Stomach (tissue), 9 donors: ENCODE results near the gene RERE. TPM values are rescaled to one million over a fixed set of nuclear protein-coding genes. Genes with fewer than 3 reads are reported as not detected.

Experiments used
- DNase-seq, 2 donors: peaks; one replicate each; pipeline versions ENCODE4 v3.0.0 to v3.0.0-alpha.2; 2013 to 2019
- H3K27ac ChIP-seq, 5 donors: fragments of 200-600 bp in 4 of 5; sonication (generic) in 4 of 5; one replicate each; pipeline ENCODE4 v1.5.1; 2013 to 2019; ENCODE audit warnings: mild to moderate bottlenecking in 1 of 5, moderate library complexity in 1 of 5
- H3K27me3 ChIP-seq, 3 donors: fragments of 200-600 bp; sonication (generic); one replicate each; pipeline ENCODE4 v1.5.1; 2017 to 2019; ENCODE audit warnings: mixed run types in 1 of 3
- H3K36me3 ChIP-seq, 4 donors: fragments of 200-600 bp; sonication (generic); 1 replicate in 3 of 4; 2 replicates in 1 of 4; pipeline ENCODE4 v1.5.1; 2016 to 2019
- H3K4me1 ChIP-seq, 4 donors: fragments of 200-600 bp; sonication (generic); one replicate each; pipeline ENCODE4 v1.5.1; 2016 to 2019
- H3K4me3 ChIP-seq, 4 donors: fragments of 200-600 bp; sonication (generic) in 3 of 4; one replicate each; pipeline ENCODE4 v1.5.1; 2016 to 2019; ENCODE audit warnings: mild to moderate bottlenecking in 1 of 4
- H3K9me3 ChIP-seq, 4 donors: fragments of 200-600 bp; sonication (generic); one replicate each; pipeline ENCODE4 v1.5.1; 2016 to 2019
- EP300 ChIP-seq: sonication (generic); formaldehyde crosslinking; IDR thresholded peaks from one replicate; pipeline ENCODE4 v1.6.1; 2017; ENCODE audit warnings: antibody characterized with exemption
- POLR2A ChIP-seq, 4 donors: fragments of 450-650 bp; IDR thresholded peaks; one replicate each; pipeline ENCODE4 v1.6.1; 2016; ENCODE audit warnings: antibody characterized with exemption in 4 of 4, control low read depth in 2 of 4, mild to moderate bottlenecking in 1 of 4, moderate library complexity in 1 of 4
- POLR2AphosphoS5 ChIP-seq, 3 donors: sonication (generic); formaldehyde crosslinking; IDR thresholded peaks; one replicate each; pipeline ENCODE4 v1.6.1; 2016; ENCODE audit warnings: antibody characterized with exemption in 3 of 3
- whole genome bisulfite sequencing, 5 donors: extraction: QIAGEN DNeasy Blood & Tissue Kit in 3 of 5; methylation state at CpG; one replicate each; pipeline versions ENCODE4 v1.1.5 to v1.1.7; 2013 to 2018; 5-methylcytosine and 5-hydroxymethylcytosine counted together
- intact Hi-C: fragments of 100-400 bp; cut with DNase I; formaldehyde crosslinking; loops from one replicate; pipeline ENCODE4 v1.15.1; 2023; ENCODE audit warnings: low total_unique reads
- polyA plus RNA-seq, 3 donors: library from polyadenylated mRNA; stranded (reverse); fragments of 200-250 nt; gene quantifications; one replicate each; pipeline ENCODE4 v1.2.3, GENCODE V29; 2013
- total RNA-seq, 5 donors: library from RNA; depleted of rRNA; stranded (reverse); fragments of >200 nt; gene quantifications; one replicate each; pipeline versions ENCODE4 v1.1.0 to v1.2.3, GENCODE V29; 2014 to 2016
- TF ChIP-seq, protein P1 (sequence below), 7 experiments: fragments of 450-650 bp in 4 of 7; fragments of 200-600 bp in 3 of 7; sonication (generic) in 3 of 7; IDR thresholded peaks; one replicate each; pipeline ENCODE4 v1.5.1; 2016 to 2019; ENCODE audit warnings: antibody characterized with exemption in 7 of 7, control low read depth in 2 of 7, mild to moderate bottlenecking in 1 of 7
- donor health status: healthy with polysubstance abuse.
- donor health status: Bipolar disorder and iron deficiency.
- donor health status: healthy.

Gene RERE
- total and polyA plus RNA-seq, 8 donors = 15.6 to 198 (median 79.3) TPM

DNA sequence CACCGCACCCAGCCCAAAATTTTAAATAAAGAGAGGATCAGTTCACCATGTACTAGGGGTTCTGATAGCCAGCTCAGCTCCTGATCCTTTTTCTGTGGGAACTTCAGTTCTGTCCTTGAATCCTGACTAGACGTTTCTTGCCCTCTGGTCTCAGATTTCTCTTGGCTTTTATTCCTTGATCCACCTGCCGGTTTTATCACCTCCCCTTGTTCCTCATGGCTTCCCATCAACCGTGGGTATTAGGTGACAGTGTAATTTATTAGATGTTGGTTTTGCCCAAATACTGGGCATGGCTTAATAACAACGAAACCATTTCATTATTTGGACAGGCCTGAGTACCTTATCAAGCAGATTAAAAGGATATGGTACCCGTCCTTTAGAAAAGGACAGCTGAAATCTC is 477.0 kb downstream of the RERE start:
- 52 to 69% (median 67%) methylated on average over 6 of the region's 6 CpGs for WGBS, 5 donors
- DNase-seq = no peak
- TF ChIP-seq EP300 (no peak), POLR2AphosphoS5 (IDR thresholded peaks at IDR 0.05) (no peak), POLR2A (IDR thresholded peaks at IDR 0.05) (no peak)
- TF ChIP-seq, protein P1, sequence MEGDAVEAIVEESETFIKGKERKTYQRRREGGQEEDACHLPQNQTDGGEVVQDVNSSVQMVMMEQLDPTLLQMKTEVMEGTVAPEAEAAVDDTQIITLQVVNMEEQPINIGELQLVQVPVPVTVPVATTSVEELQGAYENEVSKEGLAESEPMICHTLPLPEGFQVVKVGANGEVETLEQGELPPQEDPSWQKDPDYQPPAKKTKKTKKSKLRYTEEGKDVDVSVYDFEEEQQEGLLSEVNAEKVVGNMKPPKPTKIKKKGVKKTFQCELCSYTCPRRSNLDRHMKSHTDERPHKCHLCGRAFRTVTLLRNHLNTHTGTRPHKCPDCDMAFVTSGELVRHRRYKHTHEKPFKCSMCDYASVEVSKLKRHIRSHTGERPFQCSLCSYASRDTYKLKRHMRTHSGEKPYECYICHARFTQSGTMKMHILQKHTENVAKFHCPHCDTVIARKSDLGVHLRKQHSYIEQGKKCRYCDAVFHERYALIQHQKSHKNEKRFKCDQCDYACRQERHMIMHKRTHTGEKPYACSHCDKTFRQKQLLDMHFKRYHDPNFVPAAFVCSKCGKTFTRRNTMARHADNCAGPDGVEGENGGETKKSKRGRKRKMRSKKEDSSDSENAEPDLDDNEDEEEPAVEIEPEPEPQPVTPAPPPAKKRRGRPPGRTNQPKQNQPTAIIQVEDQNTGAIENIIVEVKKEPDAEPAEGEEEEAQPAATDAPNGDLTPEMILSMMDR (IDR thresholded peaks at IDR 0.05) = no peak
- no peak overlapping the region for H3K4me3 ChIP-seq
- no peak overlapping the region for H3K27ac ChIP-seq
- peaks cover 0 to 32% (median 4%) of the 10 kb centered on the region in 4 donors for H3K36me3 ChIP-seq
- H3K9me3 ChIP-seq = no peaks in the 10 kb centered on the region
- H3K27me3 ChIP-seq = no peaks in the 10 kb centered on the region
- intact Hi-C loops = no loop called here
- peaks cover 11 to 20% (median 16%) of the 10 kb centered on the region in 4 donors for H3K4me1 ChIP-seq

DNA sequence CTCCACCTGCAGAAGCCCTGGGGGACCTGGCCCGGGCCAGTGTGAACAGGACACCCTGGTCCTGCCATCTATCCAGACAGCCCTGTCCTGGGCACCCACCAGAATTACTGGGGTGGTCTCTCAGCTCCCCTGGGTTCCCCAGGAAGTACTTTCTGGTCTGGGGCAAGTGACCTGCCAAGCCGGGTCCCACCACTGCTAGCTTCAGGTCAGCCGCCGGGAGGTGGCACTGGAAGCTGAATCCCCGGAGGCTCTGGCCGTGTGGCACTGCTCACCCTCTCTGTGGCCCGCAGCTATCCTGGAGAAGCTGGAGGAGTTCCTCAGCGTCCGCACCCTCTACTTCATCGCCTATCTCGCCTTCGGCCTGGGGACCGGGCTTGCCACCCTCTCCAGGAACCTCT is 478.2 kb downstream of the RERE start:
- no peak for DNase-seq
- H3K36me3 ChIP-seq = peaks cover 0 to 42% (median 6%) of the 10 kb centered on the region in 4 donors
- intact Hi-C loops = no loop called here
- no peaks in the 10 kb centered on the region for H3K9me3 ChIP-seq
- TF ChIP-seq POLR2A (IDR thresholded peaks at IDR 0.05) (no peak), EP300 (no peak), POLR2AphosphoS5 (IDR thresholded peaks at IDR 0.05) (no peak)
- TF ChIP-seq, protein P1 (IDR thresholded peaks at IDR 0.05) = no peak
- H3K4me1 ChIP-seq = peaks cover 11 to 20% (median 15%) of the 10 kb centered on the region in 4 donors
- H3K4me3 ChIP-seq = no peak overlapping the region
- H3K27ac ChIP-seq = no peak overlapping the region
- 90 to 99% (median 92%) methylated on average over 13 of the region's 13 CpGs for WGBS, 5 donors
- H3K27me3 ChIP-seq = no peaks in the 10 kb centered on the region

DNA sequence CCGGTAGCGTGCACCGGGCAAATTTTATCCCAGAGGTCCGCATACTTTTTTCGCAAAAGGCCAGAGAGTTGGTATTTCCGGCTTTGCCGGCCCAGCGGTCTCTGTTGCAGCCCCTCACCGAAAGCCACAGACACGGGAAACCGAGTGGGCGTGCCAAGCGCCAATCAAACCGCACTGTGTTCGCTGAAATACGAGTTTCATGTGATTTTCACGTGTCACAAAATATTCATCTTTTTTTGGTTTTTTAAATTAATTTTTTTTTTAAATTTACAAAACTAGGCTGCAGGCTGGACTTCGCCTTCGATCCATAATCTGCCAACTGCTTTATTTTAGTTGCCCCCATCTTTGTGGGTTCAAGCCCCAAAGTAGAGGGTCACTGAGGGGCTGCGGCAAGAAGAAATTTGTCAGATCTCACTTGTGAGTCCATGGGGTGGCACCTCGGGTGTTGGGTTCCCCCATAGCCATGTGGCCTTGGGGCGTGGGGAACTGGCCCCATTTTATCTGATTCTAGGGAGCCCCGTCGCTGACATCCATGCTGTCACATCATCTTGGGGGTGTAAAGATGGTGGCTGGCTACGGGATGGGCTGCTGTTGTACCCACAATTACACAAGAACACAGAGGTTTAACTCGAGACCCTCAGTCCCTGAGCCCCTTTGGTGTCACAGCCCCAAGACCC is 478.8 kb downstream of the RERE start:
- Histone ChIP-seq H3K9me3 (no peaks in the 10 kb centered on the region), H3K27ac (no peak overlapping the region), H3K4me1 (peaks cover 6 to 14% (median 9%) of the 10 kb centered on the region in 4 donors), H3K36me3 (peaks cover 0 to 48% (median 6%) of the 10 kb centered on the region in 4 donors), H3K27me3 (no peaks in the 10 kb centered on the region), H3K4me3 (no peak overlapping the region)
- DNase-seq = no peak
- TF ChIP-seq POLR2A (IDR thresholded peaks at IDR 0.05) (no peak), POLR2AphosphoS5 (IDR thresholded peaks at IDR 0.05) (no peak), EP300 (no peak)
- TF ChIP-seq, protein P1 (IDR thresholded peaks at IDR 0.05) = no peak
- WGBS, 5 donors = 91 to 93% (median 93%) methylated on average over 20 to 26 of the region's 26 CpGs
- intact Hi-C loops = no loop called here

DNA sequence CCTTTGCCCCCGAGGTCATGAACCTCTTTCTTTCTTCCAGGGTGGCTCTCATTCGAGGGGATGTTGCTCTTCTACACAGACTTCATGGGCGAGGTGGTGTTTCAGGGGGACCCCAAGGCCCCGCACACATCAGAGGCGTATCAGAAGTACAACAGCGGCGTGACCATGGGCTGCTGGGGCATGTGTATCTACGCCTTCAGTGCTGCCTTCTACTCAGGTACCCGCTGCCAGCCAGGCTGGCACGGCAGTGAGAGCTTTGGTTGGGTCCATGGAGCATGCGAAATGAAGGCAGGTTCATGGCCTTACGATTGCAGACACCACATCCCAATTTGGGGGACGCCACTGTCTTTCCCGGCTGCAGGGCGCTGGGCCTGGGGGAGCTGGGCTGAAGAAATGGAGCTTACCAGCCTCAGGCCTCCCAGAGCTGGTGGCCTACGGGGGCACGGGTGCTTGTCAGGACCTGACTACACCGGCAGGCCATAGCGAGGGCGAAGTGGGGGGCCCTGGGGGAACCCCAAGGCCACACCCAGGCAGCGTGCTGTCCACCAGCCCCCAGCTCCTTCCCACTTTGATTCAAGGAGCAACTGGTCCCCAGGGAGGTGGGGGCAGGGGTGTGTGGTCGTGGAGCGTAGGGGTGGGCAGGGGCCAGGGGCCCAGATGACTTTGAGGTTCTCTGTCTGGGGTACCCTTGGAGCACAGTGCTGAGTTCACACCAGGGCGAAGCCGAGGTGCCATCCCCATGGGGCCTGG is 479.5 kb downstream of the RERE start:
- no peaks in the 10 kb centered on the region for H3K27me3 ChIP-seq
- intact Hi-C loops = no loop called here
- H3K4me3 ChIP-seq = no peak overlapping the region
- DNase-seq = no peak
- no peak overlapping the region for H3K27ac ChIP-seq
- peaks cover 0 to 53% (median 6%) of the 10 kb centered on the region in 4 donors for H3K36me3 ChIP-seq
- peaks cover 1 to 7% (median 3%) of the 10 kb centered on the region in 4 donors for H3K4me1 ChIP-seq
- H3K9me3 ChIP-seq = no peaks in the 10 kb centered on the region
- TF ChIP-seq POLR2AphosphoS5 (IDR thresholded peaks at IDR 0.05) (no peak), POLR2A (IDR thresholded peaks at IDR 0.05) (no peak), EP300 (no peak)
- TF ChIP-seq, protein P1 (IDR thresholded peaks at IDR 0.05) = no peak
- WGBS, 5 donors = 92 to 95% (median 93%) methylated on average over 16 to 25 of the region's 25 CpGs
